DOHH2 (cell line): ENCODE measurements around the gene SRPK2.

Source experiments
- CTCF ChIP-seq: fragments of 200-600 bp; sonication (generic); IDR thresholded peaks from one replicate; pipeline ENCODE4 v1.5.1; 2014; ENCODE audit warnings: antibody characterized with exemption, mild to moderate bottlenecking, low read depth, low read length; ENCODE audit not compliant: poor library complexity, severe bottlenecking
- EZH2phosphoT487 ChIP-seq: fragments of 200-600 bp; sonication (generic); IDR thresholded peaks from 2 replicates; pipeline ENCODE4 v1.6.1; 2017; ENCODE audit warnings: borderline replicate concordance, mild to moderate bottlenecking, antibody characterized with exemption, low read length, moderate library complexity, mixed read lengths

- TF ChIP-seq CTCF (no peak), EZH2phosphoT487 (no peak)
These were observed 203.3 kb downstream of the SRPK2 start for GRCh38 chr7:105185290-105186010.
